ENCODE measurements around the gene TDRD9. TPM values are rescaled to one million over a fixed set of nuclear protein-coding genes. Genes with fewer than 3 reads are reported as not detected.
A peak's percentile ranks its signal among the peaks of the same experiment; 100 is the strongest.

TDRD9 gene
- total RNA-seq, 1 donor from 2014 or later: 6.5 TPM

DNA sequence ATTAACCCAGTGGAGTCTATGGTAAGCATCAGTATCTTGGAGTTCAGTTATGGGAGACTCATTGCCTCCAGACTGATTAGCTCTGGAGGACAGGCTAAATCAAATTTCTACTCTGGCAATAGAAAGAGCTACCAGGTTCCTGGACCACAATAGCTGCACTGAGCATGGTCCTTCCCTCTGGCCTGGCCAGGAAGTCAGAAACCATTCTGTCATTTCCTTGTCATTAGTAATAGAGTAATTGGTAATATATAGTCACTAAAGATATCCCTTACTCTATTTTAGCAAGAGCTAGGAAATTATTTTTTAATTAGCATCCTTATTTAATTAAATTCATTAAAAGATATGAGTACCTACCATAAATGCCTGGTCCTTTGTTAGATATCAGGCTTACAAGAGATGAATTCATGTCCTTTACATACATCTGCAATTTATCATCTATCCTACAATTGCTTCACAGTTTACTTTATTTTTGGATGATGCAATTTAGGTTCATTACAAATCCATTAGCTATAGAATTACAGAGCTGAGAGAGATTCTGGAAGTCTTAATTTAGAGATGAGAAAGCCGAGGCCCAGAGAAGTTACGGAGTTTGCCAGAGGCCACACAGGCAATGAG, 23.7 kb upstream of the TDRD9 start:
- H3K27me3 ChIP-seq (ENCODE audit: control insufficient read depth, insufficient read depth, low read length): no peaks in the 10 kb centered on the region
- TF ChIP-seq, protein P1, sequence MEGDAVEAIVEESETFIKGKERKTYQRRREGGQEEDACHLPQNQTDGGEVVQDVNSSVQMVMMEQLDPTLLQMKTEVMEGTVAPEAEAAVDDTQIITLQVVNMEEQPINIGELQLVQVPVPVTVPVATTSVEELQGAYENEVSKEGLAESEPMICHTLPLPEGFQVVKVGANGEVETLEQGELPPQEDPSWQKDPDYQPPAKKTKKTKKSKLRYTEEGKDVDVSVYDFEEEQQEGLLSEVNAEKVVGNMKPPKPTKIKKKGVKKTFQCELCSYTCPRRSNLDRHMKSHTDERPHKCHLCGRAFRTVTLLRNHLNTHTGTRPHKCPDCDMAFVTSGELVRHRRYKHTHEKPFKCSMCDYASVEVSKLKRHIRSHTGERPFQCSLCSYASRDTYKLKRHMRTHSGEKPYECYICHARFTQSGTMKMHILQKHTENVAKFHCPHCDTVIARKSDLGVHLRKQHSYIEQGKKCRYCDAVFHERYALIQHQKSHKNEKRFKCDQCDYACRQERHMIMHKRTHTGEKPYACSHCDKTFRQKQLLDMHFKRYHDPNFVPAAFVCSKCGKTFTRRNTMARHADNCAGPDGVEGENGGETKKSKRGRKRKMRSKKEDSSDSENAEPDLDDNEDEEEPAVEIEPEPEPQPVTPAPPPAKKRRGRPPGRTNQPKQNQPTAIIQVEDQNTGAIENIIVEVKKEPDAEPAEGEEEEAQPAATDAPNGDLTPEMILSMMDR (IDR thresholded peaks at IDR 0.05; ENCODE audit: insufficient read depth, low read length, poor library complexity, severe bottlenecking): no peak

GRCh38 chr14:103905842-103906456, 22.3 kb upstream of the TDRD9 start:
- DNase-seq (ENCODE audit: low read depth): no peak

More for the DNA sequence above, 23.7 kb upstream of the TDRD9 start:
- DNase-seq (ENCODE audit: low read depth): no peak
- Histone ChIP-seq H3K36me3 (ENCODE audit: control insufficient read depth, insufficient read depth, low read length) (no peaks in the 10 kb centered on the region), H3K4me3 (ENCODE audit: low read depth, low read length) (no peak overlapping the region)

DNA sequence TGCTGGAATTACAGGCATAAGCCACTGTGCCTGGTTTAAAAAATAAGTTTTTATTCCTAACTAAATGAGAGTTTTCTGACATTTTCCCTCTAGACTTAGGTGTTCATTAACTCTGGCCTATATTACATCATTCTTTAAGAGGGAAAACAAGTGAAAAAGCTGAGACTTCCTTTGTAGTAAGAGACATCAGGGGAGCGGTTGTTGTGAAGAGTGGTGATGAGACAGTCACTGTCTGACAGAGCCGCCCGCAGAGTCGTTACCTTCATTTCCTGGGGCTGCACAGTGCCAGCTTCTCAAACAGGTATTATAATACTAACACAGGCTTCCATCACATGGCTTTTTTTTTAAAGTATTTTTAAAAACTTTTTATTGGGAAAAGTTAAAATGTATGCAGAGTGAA, 19.7 kb upstream of the TDRD9 start:
- TF ChIP-seq, protein P1 (IDR thresholded peaks at IDR 0.05; ENCODE audit: insufficient read depth, low read length, poor library complexity, severe bottlenecking): no peak
- no peak for DNase-seq (ENCODE audit: low read depth)
- H3K4me3 ChIP-seq (ENCODE audit: low read depth, low read length): no peak overlapping the region
- peaks cover 1% of the 10 kb centered on the region for H3K36me3 ChIP-seq (ENCODE audit: control insufficient read depth, insufficient read depth, low read length)
- no peaks in the 10 kb centered on the region for H3K27me3 ChIP-seq (ENCODE audit: control insufficient read depth, insufficient read depth, low read length)

More at GRCh38 chr14:103905842-103906456, 22.3 kb upstream of the TDRD9 start:
- TF ChIP-seq, protein P1 (IDR thresholded peaks at IDR 0.05; ENCODE audit: insufficient read depth, low read length, poor library complexity, severe bottlenecking): peak; percentile 28
- no peaks in the 10 kb centered on the region for H3K27me3 ChIP-seq (ENCODE audit: control insufficient read depth, insufficient read depth, low read length)
- H3K4me3 ChIP-seq (ENCODE audit: low read depth, low read length): no peak overlapping the region
- no peaks in the 10 kb centered on the region for H3K36me3 ChIP-seq (ENCODE audit: control insufficient read depth, insufficient read depth, low read length)

DNA sequence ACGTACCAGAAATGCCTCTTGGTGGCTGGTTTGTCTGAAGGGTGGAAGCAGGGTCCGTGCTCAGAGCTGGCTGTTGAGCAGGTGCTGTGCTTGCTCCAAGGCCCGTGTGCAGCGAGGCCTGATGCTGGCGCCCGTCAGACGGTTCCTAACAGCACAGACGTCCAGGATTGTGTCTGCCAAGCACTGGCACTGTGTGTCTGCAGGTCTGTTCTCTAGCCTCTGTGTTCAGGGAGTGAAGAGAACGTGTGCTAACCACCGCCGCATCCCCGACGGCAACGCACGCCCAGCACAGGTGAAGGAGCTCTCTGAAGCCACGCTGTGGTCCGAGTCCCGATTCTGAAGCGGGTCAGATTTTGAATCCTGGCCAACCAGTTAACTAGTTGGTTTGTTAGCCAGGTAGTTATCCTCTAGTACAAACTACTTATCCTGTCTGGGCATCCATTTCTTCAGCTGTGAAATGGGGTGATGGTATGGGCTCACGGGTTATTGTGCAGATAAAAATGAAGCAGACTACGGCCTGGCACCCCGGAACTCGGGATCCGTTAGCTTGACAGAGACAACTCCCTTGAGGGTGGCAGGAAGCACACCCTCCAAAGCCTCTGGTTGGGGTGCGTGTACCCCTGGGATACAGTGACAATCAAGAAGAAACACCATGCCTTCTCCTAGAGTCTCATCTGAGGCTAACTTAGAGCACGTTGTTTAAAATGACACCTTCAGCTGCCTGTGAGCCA, 18.6 kb upstream of the TDRD9 start:
- Histone ChIP-seq H3K4me3 (ENCODE audit: low read depth, low read length) (no peak overlapping the region), H3K36me3 (ENCODE audit: control insufficient read depth, insufficient read depth, low read length) (peaks cover 1% of the 10 kb centered on the region), H3K27me3 (ENCODE audit: control insufficient read depth, insufficient read depth, low read length) (no peaks in the 10 kb centered on the region)
- TF ChIP-seq, protein P1 (IDR thresholded peaks at IDR 0.05; ENCODE audit: insufficient read depth, low read length, poor library complexity, severe bottlenecking): no peak
- no peak for DNase-seq (ENCODE audit: low read depth)

DNA sequence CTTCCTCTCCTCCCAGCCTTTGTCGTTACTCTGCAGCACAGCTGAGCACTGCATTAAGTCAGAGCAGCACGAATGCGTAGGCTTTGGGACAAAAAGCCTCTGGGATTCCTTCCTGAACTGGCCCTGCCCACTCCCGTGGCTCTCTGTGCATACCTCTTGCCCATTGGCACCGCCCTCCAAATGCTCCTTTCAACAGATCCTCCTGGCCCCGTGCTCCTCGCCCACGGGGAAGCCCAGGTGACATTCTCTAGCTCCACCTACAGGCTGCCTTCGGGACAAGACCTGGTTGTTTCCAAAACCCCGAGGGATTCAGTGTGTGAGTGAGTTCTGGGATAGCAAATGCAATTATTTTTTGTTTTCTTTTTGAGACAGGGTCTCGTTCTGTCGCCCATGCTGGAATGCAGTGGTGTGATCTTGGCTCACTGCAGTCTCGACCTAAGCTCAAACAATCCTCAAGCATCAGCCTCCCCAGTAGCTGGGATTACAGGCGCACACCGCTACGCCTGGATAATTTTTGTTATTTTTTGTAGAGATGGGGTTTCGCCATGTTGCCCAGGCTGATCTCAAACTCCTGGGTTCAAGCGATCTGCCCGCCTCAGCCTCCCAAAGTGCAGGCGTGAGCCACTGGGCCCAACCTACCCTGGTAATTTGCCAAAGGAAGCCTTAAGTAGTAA, 17.9 kb upstream of the TDRD9 start:
- Histone ChIP-seq H3K36me3 (ENCODE audit: control insufficient read depth, insufficient read depth, low read length) (peaks cover 1% of the 10 kb centered on the region), H3K4me3 (ENCODE audit: low read depth, low read length) (no peak overlapping the region), H3K27me3 (ENCODE audit: control insufficient read depth, insufficient read depth, low read length) (no peaks in the 10 kb centered on the region)
- TF ChIP-seq, protein P1 (IDR thresholded peaks at IDR 0.05; ENCODE audit: insufficient read depth, low read length, poor library complexity, severe bottlenecking): peak; percentile 91
- peak; percentile 80 for DNase-seq (ENCODE audit: low read depth)
